Effector memory CD4-positive, alpha-beta T cell (primary cell): ENCODE data around the gene RFFL.
"Not testable (repeated sequence)": the region's sequence is repeated elsewhere in the genome, so short reads cannot be mapped to it uniquely, and the experiment has no call there.

ENCODE experiments used
- DNase-seq, 3 donors: peaks; one replicate each; pipeline ENCODE4 v3.0.0-alpha.2; 2020
- H3K27ac ChIP-seq: 2 replicates; pipeline ENCODE4 v1.7.0; 2013; ENCODE audit warnings: mild to moderate bottlenecking, low read length, moderate library complexity; ENCODE audit not compliant: insufficient read depth, poor library complexity, severe bottlenecking
- H3K27me3 ChIP-seq: replicated peaks from 2 replicates; pipeline ENCODE4 v1.7.0; 2013; ENCODE audit warnings: mild to moderate bottlenecking, low read length; ENCODE audit not compliant: insufficient read depth, control insufficient read depth, poor library complexity, severe bottlenecking
- H3K36me3 ChIP-seq: 2 replicates; pipeline ENCODE4 v1.7.0; 2013; ENCODE audit warnings: mild to moderate bottlenecking, low read length, moderate library complexity; ENCODE audit not compliant: control insufficient read depth, insufficient read depth
- H3K4me1 ChIP-seq: 2 replicates; pipeline ENCODE4 v1.7.0; 2013; ENCODE audit warnings: low read length, mild to moderate bottlenecking; ENCODE audit not compliant: control insufficient read depth, insufficient read depth, poor library complexity, severe bottlenecking
- H3K4me3 ChIP-seq: 2 replicates; pipeline ENCODE4 v1.7.0; 2013; ENCODE audit warnings: low read length, low read depth, mild to moderate bottlenecking; ENCODE audit not compliant: insufficient read depth, poor library complexity, severe bottlenecking
- H3K9me3 ChIP-seq: 2 replicates; pipeline ENCODE4 v1.7.0; 2013; ENCODE audit warnings: mild to moderate bottlenecking, low read length, moderate library complexity; ENCODE audit not compliant: control insufficient read depth

RFFL gene

GRCh38 chr17:35051183-35051578 lies 12.3 kb downstream of the RFFL start:
- H3K4me3 ChIP-seq, result no peak overlapping the region
- peaks cover 72% of the 10 kb centered on the region for H3K4me1 ChIP-seq
- H3K27ac ChIP-seq, result peak overlapping the region; percentile 84
- peak; percentile 22 to 34 (median 34) for DNase-seq
- no peaks in the 10 kb centered on the region for H3K36me3 ChIP-seq
- H3K27me3 ChIP-seq, result no peaks in the 10 kb centered on the region
- H3K9me3 ChIP-seq, result no peaks in the 10 kb centered on the region

DNA sequence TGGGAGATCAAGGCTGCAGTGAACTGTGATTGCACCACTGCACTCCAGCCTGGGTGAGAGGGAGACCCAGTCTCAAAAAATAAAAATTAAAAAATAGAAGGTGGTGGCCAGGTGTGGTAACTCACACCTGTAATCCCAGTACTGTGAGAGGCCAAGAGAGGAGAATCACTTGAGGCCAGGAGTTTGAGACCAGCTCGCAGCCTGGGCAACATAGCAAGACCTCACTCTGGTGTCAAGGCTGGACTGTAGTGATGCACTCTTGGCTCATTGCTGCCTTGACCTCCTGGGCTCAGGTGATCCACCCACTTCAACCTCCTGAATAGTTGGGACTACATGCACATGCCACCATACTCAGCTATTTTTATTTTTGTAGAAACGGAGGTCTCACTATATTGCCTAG lies 13.3 kb downstream of the RFFL start:
- Histone ChIP-seq H3K27me3 (no peaks in the 10 kb centered on the region), H3K27ac (peak overlapping the region; percentile 84)

GRCh38 chr17:35048685-35049379 lies 14.7 kb downstream of the RFFL start:
- H3K27me3 ChIP-seq, result no peaks in the 10 kb centered on the region
- no peaks in the 10 kb centered on the region for H3K9me3 ChIP-seq
- no peak overlapping the region for H3K4me3 ChIP-seq
- peaks cover 92% of the 10 kb centered on the region for H3K4me1 ChIP-seq
- DNase-seq, result no peak
- H3K36me3 ChIP-seq, result no peaks in the 10 kb centered on the region
- peak overlapping the region; percentile 84 for H3K27ac ChIP-seq

More for the DNA sequence above, 13.3 kb downstream of the RFFL start:
- no peak overlapping the region for H3K4me3 ChIP-seq
- H3K4me1 ChIP-seq, result peaks cover 82% of the 10 kb centered on the region
- no peaks in the 10 kb centered on the region for H3K36me3 ChIP-seq
- DNase-seq, result no peak
- H3K9me3 ChIP-seq, result no peaks in the 10 kb centered on the region

GRCh38 chr17:35046740-35047283 lies 16.7 kb downstream of the RFFL start:
- H3K4me1 ChIP-seq, result peaks cover 80% of the 10 kb centered on the region
- peak; percentile 38 to 55 (median 41) for DNase-seq
- peak overlapping the region; percentile 82 for H3K27ac ChIP-seq
- H3K9me3 ChIP-seq, result no peaks in the 10 kb centered on the region
- H3K4me3 ChIP-seq, result peak overlapping the region; percentile 29
- no peaks in the 10 kb centered on the region for H3K27me3 ChIP-seq
- no peaks in the 10 kb centered on the region for H3K36me3 ChIP-seq

DNA sequence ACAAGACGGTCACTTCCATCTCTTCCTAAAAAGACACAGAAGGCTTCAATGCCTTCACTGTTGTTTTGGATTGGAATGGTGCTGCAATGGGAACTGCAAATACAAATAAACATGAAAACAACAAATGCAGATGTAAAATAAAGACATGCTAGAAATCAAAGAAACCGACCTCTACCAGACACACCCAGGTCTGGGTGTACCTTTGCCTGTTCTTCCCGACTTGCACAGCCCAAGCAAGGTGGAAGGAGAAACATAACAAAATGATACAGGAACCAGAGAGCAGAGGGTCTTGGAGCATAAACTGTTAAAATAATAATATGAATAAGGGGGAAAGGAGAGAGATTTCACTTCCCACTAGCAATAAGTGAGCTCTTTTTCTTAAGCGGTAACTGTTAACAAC lies 17.3 kb downstream of the RFFL start:
- H3K4me1 ChIP-seq, result peaks cover 74% of the 10 kb centered on the region
- peak overlapping the region; percentile 29 for H3K4me3 ChIP-seq
- H3K36me3 ChIP-seq, result peaks cover 3% of the 10 kb centered on the region
- no peaks in the 10 kb centered on the region for H3K27me3 ChIP-seq
- peak overlapping the region; percentile 82 for H3K27ac ChIP-seq
- no peak for DNase-seq
- no peaks in the 10 kb centered on the region for H3K9me3 ChIP-seq

DNA sequence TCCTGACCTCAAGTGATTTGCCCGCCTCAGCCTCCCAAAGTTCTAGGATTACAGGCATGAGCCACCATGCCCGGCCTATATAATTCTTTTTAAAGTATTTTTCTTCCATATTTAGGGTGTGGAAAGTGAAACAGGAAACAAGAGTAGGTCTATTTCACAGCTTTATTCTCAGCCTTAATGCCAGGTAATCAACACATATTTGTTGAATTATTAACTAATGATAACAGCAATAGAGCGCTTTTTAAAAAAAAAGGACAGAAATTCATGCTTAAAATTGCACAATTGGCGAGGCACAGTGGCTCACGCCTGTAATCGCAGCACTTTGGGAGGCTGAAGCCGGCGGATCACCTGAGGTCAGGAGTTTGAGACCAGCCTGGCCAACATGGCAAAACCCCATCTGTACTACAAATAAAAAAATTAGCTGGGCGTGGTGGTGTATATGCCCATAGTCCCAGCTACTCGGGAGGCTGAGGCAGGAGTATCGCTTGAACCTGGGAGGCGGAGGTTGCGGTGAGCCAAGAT lies 18.0 kb downstream of the RFFL start:
- H3K27ac ChIP-seq, result peak overlapping the region; percentile 82
- not testable (repeated sequence) for H3K4me3 ChIP-seq, H3K36me3 ChIP-seq, DNase-seq, H3K27me3 ChIP-seq, H3K9me3 ChIP-seq
- peaks cover 67% of the 10 kb centered on the region for H3K4me1 ChIP-seq

DNA sequence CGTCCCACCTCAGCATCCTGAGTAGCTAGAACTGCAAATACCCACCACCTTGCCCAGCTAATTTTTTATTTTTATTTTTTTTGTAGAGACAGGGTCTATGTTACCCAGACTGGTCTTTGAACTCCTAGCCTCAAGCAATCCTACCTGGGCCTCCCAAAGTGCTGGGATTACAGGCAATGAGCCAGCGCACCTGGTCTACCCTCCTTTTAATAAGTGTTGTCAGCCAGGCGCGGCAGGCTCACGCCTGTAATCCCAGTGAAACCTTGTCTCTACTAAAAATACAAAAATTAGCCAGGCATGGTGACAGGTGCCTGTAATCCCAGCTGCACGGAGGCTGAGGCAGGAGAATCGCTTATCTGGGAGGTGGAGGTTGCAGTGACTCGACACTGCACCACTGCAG lies 19.3 kb downstream of the RFFL start:
- H3K4me1 ChIP-seq, result peaks cover 54% of the 10 kb centered on the region
- H3K4me3 ChIP-seq, result no peak overlapping the region
- peaks cover 7% of the 10 kb centered on the region for H3K36me3 ChIP-seq
- H3K27ac ChIP-seq, result peak overlapping the region; percentile 82
- H3K27me3 ChIP-seq, result no peaks in the 10 kb centered on the region
- no peak for DNase-seq
- no peaks in the 10 kb centered on the region for H3K9me3 ChIP-seq

GRCh38 chr17:35041390-35041789 lies 22.1 kb downstream of the RFFL start:
- no peak for DNase-seq
- no peaks in the 10 kb centered on the region for H3K27me3 ChIP-seq
- H3K4me3 ChIP-seq, result no peak overlapping the region
- H3K27ac ChIP-seq, result no peak overlapping the region
- H3K4me1 ChIP-seq, result peaks cover 31% of the 10 kb centered on the region
- no peaks in the 10 kb centered on the region for H3K9me3 ChIP-seq
- H3K36me3 ChIP-seq, result peaks cover 7% of the 10 kb centered on the region

- DNase-seq, result no peak
- peaks cover 6% of the 10 kb centered on the region for H3K4me1 ChIP-seq
- H3K36me3 ChIP-seq, result peaks cover 7% of the 10 kb centered on the region
- H3K4me3 ChIP-seq, result no peak overlapping the region
- no peaks in the 10 kb centered on the region for H3K27me3 ChIP-seq
- no peaks in the 10 kb centered on the region for H3K9me3 ChIP-seq
- H3K27ac ChIP-seq, result no peak overlapping the region
These were observed 25.1 kb downstream of the RFFL start for GRCh38 chr17:35038453-35038852.

- H3K36me3 ChIP-seq, result peaks cover 7% of the 10 kb centered on the region
- no peaks in the 10 kb centered on the region for H3K4me1 ChIP-seq
- no peak for DNase-seq
- H3K27me3 ChIP-seq, result no peaks in the 10 kb centered on the region
- H3K27ac ChIP-seq, result no peak overlapping the region
- no peak overlapping the region for H3K4me3 ChIP-seq
- no peaks in the 10 kb centered on the region for H3K9me3 ChIP-seq
These were observed 32.7 kb downstream of the RFFL start for GRCh38 chr17:35030780-35031179.
